GM18508 (cell line): ENCODE measurements around the gene POMC.
"Not testable (repeated sequence)": the region's sequence is repeated elsewhere in the genome, so short reads cannot be mapped to it uniquely, and the experiment has no call there.

ENCODE experiments used
- ATAC-seq: cut with Tn5 transposase; IDR thresholded peaks from one replicate; pipeline ENCODE4 v1.9.1; 2021; ENCODE audit warnings: moderate number of reproducible peaks; ENCODE audit not compliant: insufficient read depth, unreplicated experiment

POMC gene

GRCh38 chr2:25168256-25169072 is at the start of gene POMC:
Gene POMC (minus strand): TSS chr2:25168580. CDS start chr2:25164772, 3,808 bp downstream.
- no peak for ATAC-seq

- no peak for ATAC-seq
These were observed 49.7 kb upstream of the POMC start for GRCh38 chr2:25218100-25218499.

GRCh38 chr2:25215948-25216679 is 47.7 kb upstream of the POMC start:
- no peak for ATAC-seq

- no peak for ATAC-seq
These were observed 46.9 kb upstream of the POMC start for GRCh38 chr2:25215232-25215631.

- no peak for ATAC-seq
These were observed 44.8 kb upstream of the POMC start for GRCh38 chr2:25213229-25213628.

GRCh38 chr2:25210923-25211322 is 42.5 kb upstream of the POMC start:
- ATAC-seq = not testable (repeated sequence)

- no peak for ATAC-seq
These were observed 38.7 kb upstream of the POMC start for GRCh38 chr2:25207078-25207545.

- no peak for ATAC-seq
These were observed 35.9 kb upstream of the POMC start for GRCh38 chr2:25204190-25204838.

- ATAC-seq = no peak
These were observed 33.9 kb upstream of the POMC start for GRCh38 chr2:25202275-25202674.

- no peak for ATAC-seq
These were observed 33.4 kb upstream of the POMC start for GRCh38 chr2:25201794-25202193.

- no peak for ATAC-seq
These were observed 32.9 kb upstream of the POMC start for GRCh38 chr2:25201265-25201664.

- no peak for ATAC-seq
These were observed 30.2 kb upstream of the POMC start for GRCh38 chr2:25198576-25198975.

- no peak for ATAC-seq
These were observed 29.8 kb upstream of the POMC start for GRCh38 chr2:25198209-25198525.

- no peak for ATAC-seq
These were observed 29.2 kb upstream of the POMC start for GRCh38 chr2:25197336-25198208.

GRCh38 chr2:25194576-25195122 is 26.3 kb upstream of the POMC start:
- ATAC-seq = no peak

- no peak for ATAC-seq
These were observed 22.2 kb upstream of the POMC start for GRCh38 chr2:25190536-25190935.

- ATAC-seq = no peak
These were observed 20.0 kb upstream of the POMC start for GRCh38 chr2:25188405-25188804.

- ATAC-seq = no peak
These were observed 19.5 kb upstream of the POMC start for GRCh38 chr2:25187729-25188350.

GRCh38 chr2:25184254-25184653 is 15.9 kb upstream of the POMC start:
- ATAC-seq = no peak

- no peak for ATAC-seq
These were observed 10.6 kb upstream of the POMC start for GRCh38 chr2:25178976-25179375.
